ENCODE measurements around the gene NCOA5.

GRCh38 chr20:46027245-46027853 is 62.4 kb downstream of the NCOA5 start:
- no peak for TF ChIP-seq POLR2AphosphoS5 (IDR thresholded peaks at IDR 0.05; ENCODE audit: low read depth, low read length)
- no peak for TF ChIP-seq SPI1 (IDR thresholded peaks at IDR 0.05; ENCODE audit: low read depth, low read length)
- no peak for TF ChIP-seq POLR2A (IDR thresholded peaks at IDR 0.05; ENCODE audit: low read depth, low read length)
- no peak for TF ChIP-seq POU2F2 (IDR thresholded peaks at IDR 0.05; ENCODE audit: low read depth, low read length)
- no peak for TF ChIP-seq TAF1 (IDR thresholded peaks at IDR 0.05; ENCODE audit: low read depth, low read length)
